ENCODE measurements around the gene NDOR1. TPM values are rescaled to one million over a fixed set of nuclear protein-coding genes. Genes with fewer than 3 reads are reported as not detected.

NDOR1 gene
- total RNA-seq, 6 experiments from 2014 or later: 13.1 to 17.3 (median 16.6) TPM

- H3K4me1 Mint-ChIP-seq (ENCODE audit: low read depth): peaks cover 32% of the 10 kb centered on the region
- H3K27me3 Mint-ChIP-seq (ENCODE audit: insufficient read depth): peaks cover 3% of the 10 kb centered on the region
- no peak for DNase-seq
- TF ChIP-seq, protein P1, sequence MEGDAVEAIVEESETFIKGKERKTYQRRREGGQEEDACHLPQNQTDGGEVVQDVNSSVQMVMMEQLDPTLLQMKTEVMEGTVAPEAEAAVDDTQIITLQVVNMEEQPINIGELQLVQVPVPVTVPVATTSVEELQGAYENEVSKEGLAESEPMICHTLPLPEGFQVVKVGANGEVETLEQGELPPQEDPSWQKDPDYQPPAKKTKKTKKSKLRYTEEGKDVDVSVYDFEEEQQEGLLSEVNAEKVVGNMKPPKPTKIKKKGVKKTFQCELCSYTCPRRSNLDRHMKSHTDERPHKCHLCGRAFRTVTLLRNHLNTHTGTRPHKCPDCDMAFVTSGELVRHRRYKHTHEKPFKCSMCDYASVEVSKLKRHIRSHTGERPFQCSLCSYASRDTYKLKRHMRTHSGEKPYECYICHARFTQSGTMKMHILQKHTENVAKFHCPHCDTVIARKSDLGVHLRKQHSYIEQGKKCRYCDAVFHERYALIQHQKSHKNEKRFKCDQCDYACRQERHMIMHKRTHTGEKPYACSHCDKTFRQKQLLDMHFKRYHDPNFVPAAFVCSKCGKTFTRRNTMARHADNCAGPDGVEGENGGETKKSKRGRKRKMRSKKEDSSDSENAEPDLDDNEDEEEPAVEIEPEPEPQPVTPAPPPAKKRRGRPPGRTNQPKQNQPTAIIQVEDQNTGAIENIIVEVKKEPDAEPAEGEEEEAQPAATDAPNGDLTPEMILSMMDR (IDR thresholded peaks at IDR 0.05): no peak
- H3K36me3 Mint-ChIP-seq (ENCODE audit: low read depth): no peaks in the 10 kb centered on the region; the same call in none of the 2 replicates
- no peaks in the 10 kb centered on the region for H3K9me3 Mint-ChIP-seq
- H3K27ac Mint-ChIP-seq: peak overlapping the region; percentile 94
- peak overlapping the region; percentile 97 for H3K4me3 Mint-ChIP-seq
These were observed 18.1 kb upstream of the NDOR1 start for GRCh38 chr9:137187386-137187785.

DNA sequence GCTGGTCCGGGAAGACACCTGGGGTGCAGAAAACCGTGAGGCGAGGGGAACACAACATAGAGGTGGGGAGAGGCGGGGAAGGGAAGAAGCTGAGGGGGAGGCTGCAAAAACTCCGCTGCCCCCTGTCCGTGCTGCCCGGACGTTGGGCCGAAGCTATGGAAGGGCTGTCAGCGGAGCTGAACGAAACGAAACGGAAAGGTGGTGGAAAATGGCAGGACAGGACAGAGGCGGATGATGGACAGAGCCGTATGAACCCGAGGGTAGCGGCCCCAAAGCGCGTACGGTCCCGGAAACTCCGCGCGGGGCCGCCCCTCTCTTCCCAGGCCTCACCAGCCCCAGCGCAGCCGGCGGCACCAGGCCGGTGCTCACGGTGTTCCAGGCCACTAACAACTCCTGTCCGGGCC is 17.4 kb upstream of the NDOR1 start:
- peaks cover 3% of the 10 kb centered on the region for H3K27me3 Mint-ChIP-seq (ENCODE audit: insufficient read depth)
- TF ChIP-seq, protein P1 (IDR thresholded peaks at IDR 0.05): no peak
- H3K27ac Mint-ChIP-seq: peak overlapping the region; percentile 94
- DNase-seq: no peak
- H3K36me3 Mint-ChIP-seq (ENCODE audit: low read depth): no peaks in the 10 kb centered on the region; the same call in none of the 2 replicates
- peak overlapping the region; percentile 97 for H3K4me3 Mint-ChIP-seq
- peaks cover 32% of the 10 kb centered on the region for H3K4me1 Mint-ChIP-seq (ENCODE audit: low read depth)
- H3K9me3 Mint-ChIP-seq: no peaks in the 10 kb centered on the region

DNA sequence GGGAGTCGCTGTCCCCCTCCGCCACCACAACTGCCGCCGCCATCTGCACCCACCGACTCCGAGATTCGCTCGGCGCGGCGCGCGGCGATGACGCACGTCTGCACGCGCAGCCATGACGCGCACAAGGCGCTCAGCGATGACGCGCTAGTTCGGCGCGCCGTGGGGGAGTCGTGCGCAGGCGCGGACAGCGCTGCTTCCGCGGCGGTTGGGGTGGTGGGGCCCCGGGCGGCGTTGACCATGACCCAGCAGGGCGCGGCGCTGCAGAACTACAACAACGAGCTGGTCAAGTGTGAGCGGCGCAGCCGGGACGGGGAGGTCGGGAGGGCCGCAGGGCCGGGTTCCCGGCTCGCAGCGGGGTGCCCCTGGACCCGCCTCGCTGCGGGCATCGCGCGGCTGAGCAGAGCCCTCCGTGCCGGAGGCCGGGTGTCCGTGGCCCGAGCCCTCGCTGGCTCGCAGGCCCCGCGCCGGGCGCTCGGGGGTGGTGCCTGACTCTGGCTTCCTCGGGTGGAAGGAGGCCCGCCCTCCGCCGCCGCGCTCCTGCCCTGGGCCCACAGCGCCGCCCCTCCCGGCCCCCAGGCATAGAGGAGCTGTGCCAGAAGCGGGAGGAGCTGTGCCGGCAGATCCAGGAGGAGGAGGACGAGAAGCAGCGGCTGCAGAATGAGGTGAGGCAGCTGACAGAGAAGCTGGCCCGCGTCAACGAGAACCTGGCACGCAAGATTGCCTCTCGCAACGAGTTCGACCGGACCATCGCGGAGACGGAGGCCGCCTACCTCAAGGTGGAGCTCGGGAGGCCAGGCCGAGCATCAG is 16.8 kb upstream of the NDOR1 start, which contains the start of the genes ANAPC2 and SSNA1:
ANAPC2 (minus strand) TSS at position 71 of the 807 bp plus-strand sequence; CDS start at position 43, 28 bp downstream.
SSNA1 (plus strand) TSS at position 187 of the 807 bp plus-strand sequence; CDS start at position 238, 51 bp downstream.
- Mint-ChIP-seq H3K36me3 (ENCODE audit: low read depth) (no peaks in the 10 kb centered on the region; the same call in none of the 2 replicates), H3K27ac (peak within 1 kb of the TSS; percentile 94), H3K4me1 (ENCODE audit: low read depth) (peaks cover 32% of the 10 kb centered on the region), H3K27me3 (ENCODE audit: insufficient read depth) (peaks cover 3% of the 10 kb centered on the region), H3K4me3 (peak within 1 kb of the TSS; percentile 97), H3K9me3 (no peaks in the 10 kb centered on the region)
- TF ChIP-seq, protein P1 (IDR thresholded peaks at IDR 0.05): peak; percentile 65
- peak; percentile 91 for DNase-seq

DNA sequence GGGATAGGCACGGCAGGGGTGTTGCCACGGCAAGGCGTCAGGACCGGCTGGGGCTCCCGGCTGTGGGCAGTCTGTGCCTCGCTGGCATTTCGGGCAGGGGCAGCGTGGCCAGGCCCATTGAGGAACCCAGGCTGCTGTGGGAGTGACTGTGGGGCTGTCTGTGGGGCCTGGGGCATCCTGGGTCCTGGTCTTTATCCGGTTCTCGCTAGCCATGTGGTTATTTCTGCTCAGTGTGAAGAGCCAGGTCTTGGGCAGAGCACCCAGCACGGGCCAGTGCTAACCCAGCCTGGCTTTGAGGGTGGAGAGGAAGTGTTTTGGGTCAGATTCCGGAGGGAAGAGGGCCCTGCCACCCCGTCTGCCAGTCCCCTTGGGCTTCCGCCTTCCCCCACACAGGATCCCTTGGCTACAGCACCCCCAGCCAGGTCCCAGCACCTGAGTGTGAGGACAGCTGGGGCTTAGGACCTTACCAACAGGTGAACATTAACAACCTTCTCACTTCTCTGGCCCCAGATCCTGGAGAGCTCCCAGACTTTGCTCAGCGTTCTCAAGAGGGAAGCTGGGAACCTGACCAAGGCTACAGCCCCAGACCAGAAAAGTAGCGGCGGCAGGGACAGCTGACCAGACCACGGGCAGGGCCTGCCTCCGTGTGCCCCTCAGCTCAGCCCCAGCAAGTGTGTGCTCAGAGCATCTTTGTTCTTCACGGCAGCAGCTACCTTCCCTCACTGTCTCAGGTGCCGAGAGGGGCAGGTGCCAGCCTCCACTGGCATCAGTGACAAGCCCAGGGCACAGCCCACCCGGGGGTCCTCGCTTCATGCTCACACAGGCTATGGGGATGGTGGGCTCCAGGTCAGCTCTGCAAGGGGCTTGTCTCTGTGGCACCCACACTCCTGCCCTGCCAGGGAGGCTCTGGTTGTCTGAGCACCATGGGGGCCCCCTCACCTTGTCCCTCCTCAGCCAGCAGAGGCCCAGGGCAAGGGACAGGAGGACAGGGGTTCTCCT is 15.9 kb upstream of the NDOR1 start:
- peak overlapping the region; percentile 94 for H3K27ac Mint-ChIP-seq
- TF ChIP-seq, protein P1 (IDR thresholded peaks at IDR 0.05): no peak; the same call in 1 of the 2 replicates
- H3K4me1 Mint-ChIP-seq (ENCODE audit: low read depth): peaks cover 32% of the 10 kb centered on the region
- H3K4me3 Mint-ChIP-seq: peak overlapping the region; percentile 97
- peaks cover 1% of the 10 kb centered on the region for H3K27me3 Mint-ChIP-seq (ENCODE audit: insufficient read depth)
- H3K9me3 Mint-ChIP-seq: no peaks in the 10 kb centered on the region
- DNase-seq: no peak
- H3K36me3 Mint-ChIP-seq (ENCODE audit: low read depth): no peaks in the 10 kb centered on the region; the same call in none of the 2 replicates

GRCh38 chr9:137190315-137190856 is 15.1 kb upstream of the NDOR1 start:
- Mint-ChIP-seq H3K4me3 (peak overlapping the region; percentile 97), H3K4me1 (ENCODE audit: low read depth) (peaks cover 32% of the 10 kb centered on the region), H3K27ac (peak overlapping the region; percentile 42; the same call in 1 of the 2 replicates), H3K27me3 (ENCODE audit: insufficient read depth) (peaks cover 1% of the 10 kb centered on the region), H3K9me3 (no peaks in the 10 kb centered on the region), H3K36me3 (ENCODE audit: low read depth) (no peaks in the 10 kb centered on the region; the same call in none of the 2 replicates)
- DNase-seq: no peak
- TF ChIP-seq, protein P1 (IDR thresholded peaks at IDR 0.05): peak; percentile 38
